Limb (tissue), 2 donors: Measurements from ENCODE around the gene PUM2.

ENCODE experiments used
- DNase-seq, 2 donors: peaks; one replicate each; pipeline ENCODE4 v3.0.0-alpha.2; 2016; ENCODE audit errors: extremely low spot score in 2 of 2

Gene PUM2

DNA sequence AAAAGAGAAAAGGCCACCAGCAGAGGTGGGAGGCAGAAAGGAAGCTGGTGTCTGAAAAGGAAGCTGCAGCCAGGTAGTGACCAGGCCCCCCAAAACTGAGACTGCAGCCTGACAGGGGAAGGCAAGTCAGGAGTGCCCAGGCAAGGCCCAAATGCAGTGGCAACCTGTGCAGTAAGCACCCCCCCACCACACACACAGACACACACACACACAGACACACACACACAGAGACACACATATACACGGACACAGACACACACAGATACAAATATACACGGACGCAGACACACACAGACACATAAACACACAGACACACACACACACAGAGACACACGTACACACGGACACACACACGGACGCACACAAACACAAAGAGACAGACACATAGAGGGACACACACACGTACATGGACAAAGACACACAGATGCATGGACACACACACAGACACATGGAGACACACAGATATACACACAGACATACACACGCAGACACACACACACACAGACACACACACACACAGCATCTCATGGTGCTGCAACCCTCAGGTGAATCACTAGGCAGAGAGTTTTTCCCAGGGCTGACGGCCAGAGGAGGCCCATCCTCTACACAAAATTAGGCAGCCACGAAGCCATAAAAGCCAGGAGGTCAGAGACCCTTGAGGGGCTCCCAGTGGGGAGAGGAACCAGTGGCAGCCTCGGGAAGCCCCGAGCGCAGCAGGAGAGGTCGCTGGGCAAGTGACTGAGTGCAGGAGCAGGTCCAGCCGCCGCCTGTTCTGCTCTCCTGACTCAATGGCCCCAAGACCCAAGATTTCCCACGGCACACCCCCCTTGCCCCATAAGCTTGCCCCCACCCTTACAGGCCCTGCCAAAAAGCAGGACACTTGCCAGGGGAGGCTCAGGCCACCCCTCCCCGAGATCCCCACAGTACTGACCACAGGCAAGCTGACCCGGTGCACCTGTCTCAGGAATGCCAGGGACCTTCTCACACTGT, 132.0 kb downstream of the PUM2 start:
- DNase-seq = no peak

DNA sequence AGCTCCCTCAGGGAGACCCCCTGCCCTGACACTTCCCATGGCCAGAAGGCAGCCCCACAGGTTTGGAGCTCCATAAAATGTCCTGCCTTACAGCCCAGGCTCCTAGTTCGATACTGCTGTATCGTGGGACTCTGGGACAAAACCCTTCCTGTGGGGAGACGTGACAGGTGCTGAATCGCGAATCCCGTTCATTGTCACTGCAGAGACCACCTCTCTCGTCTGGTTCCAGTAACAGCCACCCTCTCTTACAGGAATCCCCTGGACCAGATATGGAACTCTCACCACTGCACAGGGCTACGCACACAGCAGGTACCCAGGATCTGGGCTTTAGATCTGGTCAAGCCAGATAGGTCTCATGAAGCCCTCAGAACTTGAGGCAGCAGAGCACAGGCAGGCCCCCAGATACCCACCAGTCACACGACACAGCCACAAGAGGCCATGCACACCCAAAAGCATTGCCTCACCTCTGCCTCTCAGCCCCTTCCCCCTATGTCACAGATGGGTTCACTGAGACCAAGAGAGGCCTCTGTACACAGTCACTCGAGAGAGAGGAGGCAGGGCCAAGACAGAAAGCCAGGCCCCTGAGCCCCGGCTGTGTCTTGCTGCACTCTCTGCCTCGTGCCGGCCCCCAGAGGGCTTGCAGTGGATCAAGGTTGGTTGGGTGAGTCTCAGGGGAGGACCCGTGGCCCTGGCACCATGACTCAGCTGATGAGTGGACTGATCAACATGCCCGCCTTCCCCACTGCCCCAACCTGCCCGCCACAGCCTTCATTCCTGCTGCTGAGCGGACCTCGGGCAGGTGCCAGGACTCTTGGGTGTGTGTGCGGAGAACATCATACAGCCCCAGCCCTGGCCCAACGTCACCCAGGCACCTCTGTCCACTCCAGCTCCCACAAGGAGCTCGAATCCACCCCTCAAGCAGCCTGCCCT, 133.3 kb downstream of the PUM2 start:
- DNase-seq = no peak

GRCh38 chr2:20216130-20217025, 134.3 kb downstream of the PUM2 start:
- no peak for DNase-seq

DNA sequence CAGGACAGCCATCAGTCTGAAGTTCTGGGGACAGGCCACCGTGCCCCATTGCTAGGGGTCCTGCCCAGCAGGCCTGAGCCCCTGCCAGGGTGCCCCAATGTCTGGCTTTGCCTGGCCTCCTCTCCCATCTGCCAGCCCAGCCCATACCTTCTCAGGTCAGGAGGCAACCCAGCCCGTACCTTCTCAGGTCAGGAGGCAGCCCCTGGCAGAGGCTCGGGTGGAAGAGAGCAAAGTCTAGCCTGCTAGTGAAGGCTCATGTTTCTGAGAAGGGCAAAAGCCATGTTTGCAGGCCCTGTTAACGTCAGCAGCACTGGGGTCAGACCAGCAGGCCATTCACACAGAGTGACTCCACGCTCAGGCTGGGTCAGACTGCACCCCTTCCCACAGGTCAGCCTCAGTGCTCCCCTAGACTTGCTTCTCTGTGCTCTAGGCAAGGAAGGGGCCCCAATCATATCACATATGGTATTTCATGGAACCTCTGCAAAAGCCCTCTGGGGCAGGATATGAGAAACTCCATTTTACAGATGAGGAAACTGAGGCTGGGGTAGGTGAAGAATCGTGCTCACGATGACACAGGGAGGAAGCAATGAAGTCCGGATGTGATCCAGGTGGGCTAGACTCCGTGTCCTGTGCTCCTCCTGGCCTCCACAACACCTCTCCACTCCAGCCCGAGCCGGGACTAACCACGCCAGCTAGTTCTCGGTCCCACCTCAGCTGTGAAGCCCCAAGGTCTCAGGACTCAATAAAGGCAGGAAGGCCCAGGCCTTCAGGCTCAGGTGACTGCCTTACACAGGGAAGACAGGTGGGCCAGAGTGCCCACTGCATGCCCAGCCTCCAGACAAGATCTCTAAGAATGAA, 135.2 kb downstream of the PUM2 start:
- DNase-seq = no peak

DNA sequence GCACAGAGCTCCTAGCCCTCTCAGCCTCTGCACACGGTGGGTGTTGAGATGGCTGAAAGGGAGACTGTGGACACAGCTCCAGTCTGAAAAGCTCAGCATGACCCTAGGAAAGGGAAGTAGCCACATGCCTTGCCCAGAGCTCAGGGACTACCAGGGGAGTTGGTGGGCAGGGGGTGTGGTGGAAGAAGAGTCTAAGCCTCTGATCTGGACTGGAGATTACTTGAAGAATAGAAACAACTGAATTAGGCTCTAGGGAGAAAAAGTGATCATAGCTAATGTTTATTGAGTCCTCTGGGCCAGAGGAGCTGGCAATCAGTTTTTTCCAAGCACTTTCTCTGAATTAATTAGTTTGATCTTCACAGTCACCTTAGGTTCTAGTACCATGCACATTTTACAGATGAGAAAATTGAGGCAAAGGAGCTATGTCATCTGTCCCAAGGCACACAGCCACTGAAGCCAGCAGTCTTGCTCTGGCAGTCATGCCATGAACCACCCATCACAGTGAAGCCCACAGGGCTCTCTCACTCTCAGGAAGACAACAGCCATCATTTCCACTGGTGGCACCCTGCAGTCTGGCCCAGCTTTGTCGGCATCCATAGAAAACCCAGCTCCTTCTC, 136.0 kb downstream of the PUM2 start:
- no peak for DNase-seq

- DNase-seq = no peak
Observed at GRCh38 chr2:20213651-20214565, 136.7 kb downstream of the PUM2 start.

DNA sequence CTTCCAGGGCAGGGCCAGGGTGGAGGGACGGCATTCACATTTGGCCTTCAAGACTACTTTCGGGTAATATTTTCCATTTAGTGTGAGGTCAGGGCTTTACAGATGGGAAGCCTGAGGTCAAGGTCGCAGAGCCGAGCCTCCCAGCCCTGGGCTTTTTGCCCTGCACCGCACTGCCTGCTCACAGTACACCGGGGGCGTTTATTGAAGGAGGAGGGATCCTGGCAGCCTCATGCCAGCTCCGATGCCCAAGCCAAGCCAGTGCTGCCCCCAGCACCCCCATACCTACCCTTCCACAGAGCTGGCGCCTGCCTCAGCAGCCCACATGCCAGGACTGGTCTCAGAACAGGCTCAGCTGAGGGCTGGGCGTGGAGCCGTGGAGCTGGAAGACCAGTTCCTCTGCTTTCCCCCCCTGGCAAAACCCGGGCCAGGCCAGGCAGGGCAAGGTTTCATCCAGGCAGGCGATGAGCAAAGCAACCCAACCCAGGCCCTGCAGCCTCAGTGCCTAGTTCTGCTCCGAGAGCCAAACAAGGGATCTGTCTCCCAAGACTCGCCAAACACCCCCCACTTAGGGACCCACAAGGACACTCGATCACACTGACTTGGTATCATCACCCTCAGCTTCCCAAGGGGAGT, 137.7 kb downstream of the PUM2 start:
- no peak for DNase-seq

DNA sequence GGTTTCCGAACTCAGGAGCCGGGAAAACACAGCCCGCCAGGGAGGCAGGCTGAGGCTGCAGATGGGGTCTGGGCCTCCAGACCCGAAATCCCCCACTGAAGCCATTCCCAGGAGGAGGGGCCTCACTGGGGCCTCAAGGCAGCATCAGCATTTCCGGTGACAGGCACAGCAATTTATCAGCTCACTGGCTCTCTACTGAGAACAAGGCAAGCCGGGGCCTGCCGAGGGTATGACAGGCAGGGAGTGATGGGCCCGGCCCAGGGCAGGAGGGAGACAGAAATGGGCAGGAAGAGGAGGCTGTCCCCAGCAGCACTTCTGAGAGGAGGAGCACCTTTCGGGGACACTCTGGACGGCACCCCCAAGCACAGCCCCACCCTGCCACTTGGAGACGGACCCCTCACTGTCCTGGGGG, 138.2 kb downstream of the PUM2 start:
- no peak for DNase-seq

GRCh38 chr2:20211860-20212458, 138.7 kb downstream of the PUM2 start:
- DNase-seq = no peak

DNA sequence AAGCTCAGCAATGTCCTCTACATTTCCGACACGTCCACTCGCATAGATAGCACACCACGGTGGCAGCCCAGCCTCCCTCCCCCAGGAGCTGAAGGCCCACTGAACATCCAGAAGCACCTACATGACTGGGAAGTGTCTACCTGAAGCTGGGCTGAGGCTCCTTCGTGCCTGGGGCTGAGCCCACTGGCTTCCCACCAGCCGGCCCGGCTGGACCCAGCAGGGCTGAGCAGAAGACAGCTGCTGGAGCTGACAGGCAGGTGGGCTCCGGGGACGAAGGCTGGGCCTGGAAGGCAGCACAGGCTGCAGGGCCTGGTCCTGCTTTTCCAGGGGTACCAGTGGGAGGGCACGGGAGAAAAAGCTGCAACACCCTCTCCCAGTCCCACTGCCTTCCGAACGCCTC, 139.2 kb downstream of the PUM2 start:
- no peak for DNase-seq

- no peak for DNase-seq
Observed at GRCh38 chr2:20210462-20210861, 140.2 kb downstream of the PUM2 start.

GRCh38 chr2:20209373-20210109, 141.1 kb downstream of the PUM2 start:
- no peak for DNase-seq

- no peak for DNase-seq
Observed at GRCh38 chr2:20208476-20208859, 142.2 kb downstream of the PUM2 start.

GRCh38 chr2:20207051-20207450, 143.6 kb downstream of the PUM2 start:
- DNase-seq = no peak

DNA sequence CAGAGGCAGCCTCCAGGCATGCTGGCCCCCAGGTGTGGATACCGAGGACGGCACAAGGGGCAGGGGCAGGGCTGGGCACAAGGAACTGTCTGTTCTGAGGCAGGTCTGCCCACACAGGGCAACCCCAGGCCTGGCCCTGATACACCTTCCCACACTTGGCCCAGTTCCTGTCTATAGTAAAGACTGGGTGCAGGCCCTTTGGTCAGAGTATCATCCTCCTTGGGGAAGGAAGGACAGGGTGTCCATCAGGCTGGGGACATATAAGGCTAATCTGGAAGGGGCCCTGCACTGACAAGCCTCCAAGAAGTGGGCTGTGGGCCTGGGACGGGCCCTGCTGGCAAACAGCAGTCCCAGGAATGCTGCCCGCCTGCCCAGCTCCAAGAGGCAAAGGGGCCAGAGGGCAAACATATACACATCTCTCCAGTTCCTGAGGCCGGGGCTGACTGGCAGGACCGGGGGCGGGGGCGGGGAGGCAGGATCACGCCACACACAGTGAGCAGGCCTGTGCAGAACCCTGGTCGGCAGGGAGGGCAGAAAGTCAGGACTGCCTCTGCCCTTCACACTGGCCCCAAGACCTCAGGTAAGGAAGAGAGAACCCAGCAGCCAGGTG, 144.6 kb downstream of the PUM2 start:
- no peak for DNase-seq

DNA sequence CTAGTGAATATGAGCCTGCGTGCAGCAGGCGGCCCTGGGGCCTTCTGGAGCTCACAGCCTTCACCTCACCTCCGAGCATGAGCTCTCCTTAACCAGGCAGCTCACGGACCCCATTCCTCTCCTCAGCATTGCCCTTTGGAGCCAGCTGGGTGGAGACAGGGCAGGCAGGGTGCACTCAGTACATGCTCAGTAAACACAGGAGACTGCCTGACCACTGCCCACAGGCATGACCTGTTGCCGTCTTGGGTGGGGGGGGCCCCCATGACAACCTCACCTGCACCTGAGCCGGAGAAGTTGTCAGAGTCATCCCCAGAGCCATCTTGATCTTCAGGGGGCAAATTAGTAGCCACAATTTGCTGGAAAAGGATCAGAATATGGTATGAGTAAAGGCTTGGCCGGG, 145.6 kb downstream of the PUM2 start:
- no peak for DNase-seq
